RPMI7951 (cell line): ENCODE data around the gene CFAP221. TPM values are rescaled to one million over a fixed set of nuclear protein-coding genes. Genes with fewer than 3 reads are reported as not detected.

Experiments used
- DNase-seq: peaks from one replicate; pipeline ENCODE4 v3.0.0-alpha.2; 2012; ENCODE audit warnings: low read depth
- total RNA-seq: library from RNA; depleted of rRNA; stranded (reverse); fragments of >200 nt; shearing (Covaris generic); gene quantifications from 2 replicates; pipeline ENCODE4 v1.2.3, GENCODE V29; 2014

CFAP221 gene
- total RNA-seq, 1 experiment from 2014 or later, result not detected

- DNase-seq, result no peak
Measured at GRCh38 chr2:119680457-119681202, 136.4 kb downstream of the CFAP221 start.

GRCh38 chr2:119681203-119681867 is 137.1 kb downstream of the CFAP221 start:
- DNase-seq, result no peak

GRCh38 chr2:119681868-119682220 is 137.6 kb downstream of the CFAP221 start:
- peak; percentile 45 for DNase-seq

GRCh38 chr2:119682578-119682977 is 138.3 kb downstream of the CFAP221 start:
- no peak for DNase-seq

GRCh38 chr2:119683074-119683712 is 138.9 kb downstream of the CFAP221 start:
- no peak for DNase-seq

- DNase-seq, result no peak
Measured at GRCh38 chr2:119683713-119684443, 139.6 kb downstream of the CFAP221 start.

GRCh38 chr2:119684518-119684917 is 140.3 kb downstream of the CFAP221 start:
- DNase-seq, result no peak

- DNase-seq, result no peak
Measured at GRCh38 chr2:119688616-119689015, 144.4 kb downstream of the CFAP221 start.

GRCh38 chr2:119689218-119689617 is 145.0 kb downstream of the CFAP221 start:
- DNase-seq, result no peak

- DNase-seq, result no peak
Measured at GRCh38 chr2:119691189-119691588, 146.9 kb downstream of the CFAP221 start.

- no peak for DNase-seq
Measured at GRCh38 chr2:119691651-119692245, 147.5 kb downstream of the CFAP221 start.

- no peak for DNase-seq
Measured at GRCh38 chr2:119692310-119692709, 148.1 kb downstream of the CFAP221 start.

GRCh38 chr2:119692954-119693353 is 148.7 kb downstream of the CFAP221 start:
- no peak for DNase-seq

GRCh38 chr2:119693567-119693966 is 149.3 kb downstream of the CFAP221 start:
- DNase-seq, result no peak

GRCh38 chr2:119693967-119694366 is 149.7 kb downstream of the CFAP221 start:
- DNase-seq, result no peak

GRCh38 chr2:119694470-119694844 is 150.2 kb downstream of the CFAP221 start:
- no peak for DNase-seq

- DNase-seq, result peak; percentile 49
Measured at GRCh38 chr2:119694845-119695521, 150.7 kb downstream of the CFAP221 start.

GRCh38 chr2:119696005-119696404 is 151.8 kb downstream of the CFAP221 start:
- DNase-seq, result no peak

- no peak for DNase-seq
Measured at GRCh38 chr2:119696494-119697030, 152.3 kb downstream of the CFAP221 start.

- no peak for DNase-seq
Measured at GRCh38 chr2:119697290-119698020, 153.2 kb downstream of the CFAP221 start.
